Breast epithelium (tissue), 4 donors: Measurements from ENCODE around the gene CCDC6. TPM values are rescaled to one million over a fixed set of nuclear protein-coding genes. Genes with fewer than 3 reads are reported as not detected.

ENCODE experiments used
- DNase-seq, 2 donors: peaks; one replicate each; pipeline ENCODE4 v3.0.0-alpha.2; 2019; ENCODE audit warnings: low spot score in 2 of 2
- H3K27ac ChIP-seq, 2 donors: fragments of 200-600 bp; sonication (generic) in 1 of 2; one replicate each; pipeline ENCODE4 v1.5.1; 2016 to 2019; ENCODE audit warnings: mild to moderate bottlenecking in 1 of 2
- H3K27me3 ChIP-seq, 2 donors: fragments of 200-600 bp; sonication (generic) in 1 of 2; one replicate each; pipeline versions ENCODE4 v1.5.1 to v1.6.0; 2017 to 2019; ENCODE audit warnings: control low read depth in 1 of 2, mild to moderate bottlenecking in 1 of 2
- H3K36me3 ChIP-seq: fragments of 200-600 bp; one replicate; pipeline ENCODE4 v1.5.1; 2019
- H3K4me1 ChIP-seq, 2 donors: fragments of 200-600 bp; sonication (generic); one replicate each; pipeline ENCODE4 v1.5.1; 2016 to 2019; ENCODE audit warnings: control low read depth in 1 of 2
- H3K4me3 ChIP-seq, 3 donors: fragments of 200-600 bp; sonication (generic); 1 replicate in 2 of 3; 2 replicates in 1 of 3; pipeline ENCODE4 v1.5.1; 2016 to 2019; ENCODE audit warnings: mild to moderate bottlenecking in 3 of 3, moderate library complexity in 2 of 3
- H3K9me3 ChIP-seq, 2 donors: fragments of 200-600 bp; sonication (generic) in 1 of 2; one replicate each; pipeline ENCODE4 v1.5.1; 2016 to 2019; ENCODE audit warnings: control low read depth in 1 of 2
- POLR2A ChIP-seq: fragments of 450-650 bp; IDR thresholded peaks from one replicate; pipeline ENCODE4 v1.6.1; 2016; ENCODE audit warnings: antibody characterized with exemption, mild to moderate bottlenecking, moderate library complexity
- POLR2AphosphoS5 ChIP-seq, 3 donors: sonication (generic); formaldehyde crosslinking; IDR thresholded peaks; one replicate each; pipeline ENCODE4 v1.6.1; 2017; ENCODE audit warnings: antibody characterized with exemption in 3 of 3
- intact Hi-C: fragments of 100-400 bp; cut with DNase I; formaldehyde crosslinking; loops from one replicate; pipeline ENCODE4 v1.15.1; 2023; ENCODE audit warnings: low total_unique reads
- total RNA-seq, 3 donors: library from RNA; depleted of rRNA; stranded (reverse); fragments of >200 nt; gene quantifications; one replicate each; pipeline ENCODE4 v1.1.0, GENCODE V29; 2016
- TF ChIP-seq, protein P1 (sequence below), 3 donors: fragments of 450-650 bp; IDR thresholded peaks; one replicate each; pipeline ENCODE4 v1.5.1; 2016 to 2017; ENCODE audit warnings: antibody characterized with exemption in 3 of 3, mild to moderate bottlenecking in 3 of 3, moderate library complexity in 3 of 3

CCDC6 gene
- total RNA-seq, 3 donors from 2014 or later: 31.4 to 85.6 (median 44.9) TPM

DNA sequence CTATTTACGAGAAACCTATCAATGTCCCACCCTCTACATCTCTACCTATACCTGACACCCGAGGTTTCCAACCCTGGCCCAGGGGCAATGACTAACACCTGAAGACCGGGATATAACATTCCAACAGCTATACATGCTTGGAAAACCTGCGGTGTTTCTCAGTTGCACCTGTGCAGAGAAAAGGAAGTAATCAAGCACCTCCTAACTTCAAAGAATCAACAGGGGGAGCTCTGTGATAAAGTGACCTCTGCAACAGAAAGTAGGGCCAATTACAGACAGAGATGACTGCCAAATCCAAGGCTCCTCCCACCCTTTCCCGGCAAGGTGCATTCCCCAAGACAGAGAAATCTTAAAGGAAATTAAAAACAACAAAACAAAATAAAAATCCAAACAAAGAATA is 41.3 kb downstream of the CCDC6 start:
- DNase-seq: peak in 1 of 2 donors; percentile 41
- Histone ChIP-seq H3K27ac (peak overlapping the region; percentile 54 to 64), H3K4me1 (peaks cover 0 to 9% of the 10 kb centered on the region in 2 donors), H3K4me3 (no peak overlapping the region), H3K36me3 (no peaks in the 10 kb centered on the region), H3K27me3 (no peaks in the 10 kb centered on the region), H3K9me3 (peaks cover 0 to under 1% of the 10 kb centered on the region in 2 donors)
- TF ChIP-seq POLR2AphosphoS5 (IDR thresholded peaks at IDR 0.05) (no peak), POLR2A (no peak)
- TF ChIP-seq, protein P1, sequence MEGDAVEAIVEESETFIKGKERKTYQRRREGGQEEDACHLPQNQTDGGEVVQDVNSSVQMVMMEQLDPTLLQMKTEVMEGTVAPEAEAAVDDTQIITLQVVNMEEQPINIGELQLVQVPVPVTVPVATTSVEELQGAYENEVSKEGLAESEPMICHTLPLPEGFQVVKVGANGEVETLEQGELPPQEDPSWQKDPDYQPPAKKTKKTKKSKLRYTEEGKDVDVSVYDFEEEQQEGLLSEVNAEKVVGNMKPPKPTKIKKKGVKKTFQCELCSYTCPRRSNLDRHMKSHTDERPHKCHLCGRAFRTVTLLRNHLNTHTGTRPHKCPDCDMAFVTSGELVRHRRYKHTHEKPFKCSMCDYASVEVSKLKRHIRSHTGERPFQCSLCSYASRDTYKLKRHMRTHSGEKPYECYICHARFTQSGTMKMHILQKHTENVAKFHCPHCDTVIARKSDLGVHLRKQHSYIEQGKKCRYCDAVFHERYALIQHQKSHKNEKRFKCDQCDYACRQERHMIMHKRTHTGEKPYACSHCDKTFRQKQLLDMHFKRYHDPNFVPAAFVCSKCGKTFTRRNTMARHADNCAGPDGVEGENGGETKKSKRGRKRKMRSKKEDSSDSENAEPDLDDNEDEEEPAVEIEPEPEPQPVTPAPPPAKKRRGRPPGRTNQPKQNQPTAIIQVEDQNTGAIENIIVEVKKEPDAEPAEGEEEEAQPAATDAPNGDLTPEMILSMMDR (IDR thresholded peaks at IDR 0.05): peak in 1 of 3 donors; percentile 21
- intact Hi-C loops: no loop called here

DNA sequence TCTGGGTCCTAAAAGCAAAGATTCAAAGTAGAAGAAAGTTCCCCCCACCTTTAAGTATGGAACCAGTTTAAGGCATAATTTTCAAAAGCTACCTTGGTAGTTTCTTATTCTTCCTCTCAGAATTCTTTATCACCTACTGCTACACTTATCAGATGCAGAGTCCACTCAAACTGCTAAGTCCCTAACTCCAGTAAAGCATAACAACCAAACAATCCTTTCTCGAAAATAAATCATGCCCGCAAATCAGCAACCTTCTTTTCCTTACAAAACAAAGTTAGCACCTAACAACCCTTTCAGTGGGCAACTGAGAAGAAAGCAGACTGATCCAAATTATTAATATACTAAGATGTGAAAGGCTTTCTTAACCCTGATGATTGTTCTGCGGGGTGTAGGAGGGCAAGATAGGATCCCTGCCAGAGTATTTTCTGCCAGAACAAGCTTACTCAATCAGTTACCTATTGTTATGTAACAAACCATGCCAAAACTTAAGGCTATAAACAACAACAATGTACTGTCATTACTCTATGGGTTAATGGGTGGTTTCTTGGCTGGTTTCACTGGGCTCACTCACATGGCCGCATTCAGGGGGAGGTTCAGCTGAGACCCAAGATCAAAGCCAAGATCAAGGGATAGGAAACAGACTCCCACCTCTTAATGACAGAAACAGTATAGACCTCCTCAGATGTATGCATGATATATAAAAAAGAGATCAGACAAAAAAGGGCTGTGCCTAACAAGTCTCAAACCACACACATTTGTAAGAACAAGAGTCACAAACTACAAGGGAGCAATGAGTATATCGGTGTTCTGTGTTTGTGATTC is 42.0 kb downstream of the CCDC6 start:
- Histone ChIP-seq H3K27ac (peak overlapping the region; percentile 35 to 64), H3K4me3 (no peak overlapping the region), H3K9me3 (peaks cover 0 to 5% of the 10 kb centered on the region in 2 donors), H3K36me3 (no peaks in the 10 kb centered on the region), H3K27me3 (no peaks in the 10 kb centered on the region), H3K4me1 (peaks cover 0 to 9% of the 10 kb centered on the region in 2 donors)
- TF ChIP-seq POLR2AphosphoS5 (IDR thresholded peaks at IDR 0.05): no peak
- TF ChIP-seq, protein P1 (IDR thresholded peaks at IDR 0.05): no peak
- no peak for TF ChIP-seq POLR2A
- no peak for DNase-seq
- intact Hi-C loops: loop anchor here (5.0 kb wide), 1 partner anchor 197 kb away; no protein-coding TSS in a partner anchor

DNA sequence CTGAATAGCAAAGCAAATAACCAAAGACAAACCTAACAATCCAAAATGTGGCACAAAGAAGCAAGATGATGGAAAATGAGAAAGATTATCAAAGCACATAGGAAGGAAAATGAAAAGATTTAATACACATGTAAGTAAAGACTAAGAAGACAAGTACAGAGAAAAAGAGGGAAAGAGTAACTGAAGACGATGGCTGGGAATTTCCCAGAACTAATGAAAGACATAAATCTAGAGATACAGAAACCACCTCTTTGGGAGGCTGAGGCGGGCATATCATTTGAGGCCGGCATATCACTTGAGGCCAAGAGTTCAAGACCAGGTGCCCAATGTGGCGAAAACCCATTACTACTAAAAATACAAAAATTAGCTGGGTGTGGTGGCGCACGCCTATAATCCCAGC is 46.8 kb downstream of the CCDC6 start:
- H3K9me3 ChIP-seq: peaks cover 0 to 5% of the 10 kb centered on the region in 2 donors
- no peak for TF ChIP-seq POLR2A
- intact Hi-C loops: no loop called here
- no peak for DNase-seq
- no peaks in the 10 kb centered on the region for H3K27me3 ChIP-seq
- no peak overlapping the region for H3K4me3 ChIP-seq
- no peak overlapping the region for H3K27ac ChIP-seq
- H3K36me3 ChIP-seq: no peaks in the 10 kb centered on the region
- peaks cover 0 to 2% of the 10 kb centered on the region in 2 donors for H3K4me1 ChIP-seq

DNA sequence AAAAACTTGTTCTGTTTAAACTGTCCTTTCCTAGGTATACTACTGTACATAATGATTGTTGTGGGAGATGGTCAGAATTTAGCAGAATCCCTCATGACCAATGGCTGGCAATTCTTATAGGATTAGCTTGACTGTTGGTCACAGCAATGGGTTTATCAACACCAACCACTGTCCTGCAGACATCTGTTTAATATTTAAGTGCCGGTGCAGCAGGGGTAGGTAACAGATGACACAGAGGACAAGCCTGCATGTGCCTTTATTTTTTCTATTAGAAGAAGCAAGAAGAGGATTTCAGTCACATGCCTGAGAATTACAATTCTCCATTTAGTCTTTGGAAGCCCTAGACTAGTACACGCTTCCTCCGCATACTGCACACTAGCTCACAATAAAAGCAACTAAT is 48.4 kb downstream of the CCDC6 start:
- Histone ChIP-seq H3K36me3 (no peaks in the 10 kb centered on the region), H3K27me3 (no peaks in the 10 kb centered on the region), H3K9me3 (peaks cover 0 to 5% of the 10 kb centered on the region in 2 donors), H3K4me3 (no peak overlapping the region), H3K27ac (no peak overlapping the region), H3K4me1 (no peaks in the 10 kb centered on the region)
- intact Hi-C loops: no loop called here
- no peak for DNase-seq
- TF ChIP-seq POLR2AphosphoS5 (IDR thresholded peaks at IDR 0.05) (no peak), POLR2A (no peak)
- TF ChIP-seq, protein P1 (IDR thresholded peaks at IDR 0.05): no peak

DNA sequence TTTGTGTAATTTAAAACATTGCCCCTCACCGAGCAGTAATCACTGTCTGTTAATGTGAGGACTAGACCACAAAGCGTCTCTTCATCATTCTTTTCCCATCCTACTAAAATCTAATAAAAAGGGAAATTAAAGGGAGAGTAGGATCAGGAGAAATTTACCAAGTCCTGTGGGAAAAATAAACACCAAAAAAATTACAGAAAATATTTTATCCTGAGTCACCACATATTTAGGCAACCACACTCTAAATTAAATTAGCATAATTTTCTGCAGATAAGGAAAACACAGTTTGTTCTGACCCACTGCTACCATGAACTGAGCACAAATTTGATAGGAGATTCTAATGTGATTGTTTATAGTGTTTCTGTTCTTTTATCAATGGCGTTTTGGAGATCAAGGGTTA is 49.3 kb downstream of the CCDC6 start:
- no peak overlapping the region for H3K27ac ChIP-seq
- H3K27me3 ChIP-seq: no peaks in the 10 kb centered on the region
- no peaks in the 10 kb centered on the region for H3K36me3 ChIP-seq
- intact Hi-C loops: no loop called here
- no peak for DNase-seq
- H3K4me1 ChIP-seq: peaks cover 0 to 6% of the 10 kb centered on the region in 2 donors
- peaks cover 0 to 5% of the 10 kb centered on the region in 2 donors for H3K9me3 ChIP-seq
- TF ChIP-seq POLR2A (no peak), POLR2AphosphoS5 (IDR thresholded peaks at IDR 0.05) (no peak)
- TF ChIP-seq, protein P1 (IDR thresholded peaks at IDR 0.05): no peak
- no peak overlapping the region for H3K4me3 ChIP-seq
